ENCODE data around the gene AKAP13.

DNA sequence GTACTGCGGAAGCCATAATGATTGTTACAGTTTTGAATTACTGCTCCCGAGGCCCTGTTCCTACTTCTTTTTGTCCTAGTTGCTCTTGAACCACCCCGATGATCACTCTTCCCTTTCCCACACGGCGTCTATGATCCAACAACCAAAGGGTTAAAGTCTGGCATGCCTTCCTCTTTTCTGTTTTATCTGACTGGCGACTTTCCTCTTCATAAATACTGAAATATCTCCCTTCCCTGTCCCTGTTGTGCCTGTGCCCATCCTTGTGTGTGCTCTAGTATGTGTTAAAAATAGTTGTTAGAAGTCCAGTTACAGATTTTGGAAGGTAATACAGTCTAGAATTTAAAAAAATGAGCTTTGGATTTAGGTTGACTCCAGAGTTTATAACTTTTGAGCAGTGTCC is 83.6 kb downstream of the AKAP13 start:
- TF ChIP-seq EZH2 (IDR thresholded peaks at IDR 0.05; ENCODE audit: borderline replicate concordance, low read depth, low read length, poor library complexity, severe bottlenecking): no peak
- TF ChIP-seq, protein P1, sequence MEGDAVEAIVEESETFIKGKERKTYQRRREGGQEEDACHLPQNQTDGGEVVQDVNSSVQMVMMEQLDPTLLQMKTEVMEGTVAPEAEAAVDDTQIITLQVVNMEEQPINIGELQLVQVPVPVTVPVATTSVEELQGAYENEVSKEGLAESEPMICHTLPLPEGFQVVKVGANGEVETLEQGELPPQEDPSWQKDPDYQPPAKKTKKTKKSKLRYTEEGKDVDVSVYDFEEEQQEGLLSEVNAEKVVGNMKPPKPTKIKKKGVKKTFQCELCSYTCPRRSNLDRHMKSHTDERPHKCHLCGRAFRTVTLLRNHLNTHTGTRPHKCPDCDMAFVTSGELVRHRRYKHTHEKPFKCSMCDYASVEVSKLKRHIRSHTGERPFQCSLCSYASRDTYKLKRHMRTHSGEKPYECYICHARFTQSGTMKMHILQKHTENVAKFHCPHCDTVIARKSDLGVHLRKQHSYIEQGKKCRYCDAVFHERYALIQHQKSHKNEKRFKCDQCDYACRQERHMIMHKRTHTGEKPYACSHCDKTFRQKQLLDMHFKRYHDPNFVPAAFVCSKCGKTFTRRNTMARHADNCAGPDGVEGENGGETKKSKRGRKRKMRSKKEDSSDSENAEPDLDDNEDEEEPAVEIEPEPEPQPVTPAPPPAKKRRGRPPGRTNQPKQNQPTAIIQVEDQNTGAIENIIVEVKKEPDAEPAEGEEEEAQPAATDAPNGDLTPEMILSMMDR (conservative IDR thresholded peaks at IDR 0.05; ENCODE audit: low read depth, low read length): no peak

Measured in A673 (cell line).